OCI-LY1 (cell line): Measurements from ENCODE around the gene PHLDB3.

Source experiments
- H2AFZ ChIP-seq: fragments of 200-600 bp; sonication (generic), shearing (Covaris generic); 2 replicates; pipeline ENCODE4 v1.6.0; 2014; ENCODE audit warnings: antibody characterized with exemption, mild to moderate bottlenecking, low read length
- H3F3A ChIP-seq: fragments of 200-600 bp; sonication (generic), shearing (Covaris generic); 2 replicates; pipeline ENCODE4 v1.6.0; 2014; ENCODE audit warnings: mild to moderate bottlenecking, antibody characterized with exemption, low read length, moderate library complexity; ENCODE audit not compliant: insufficient read depth
- H3K27ac ChIP-seq: fragments of 200-600 bp; sonication (generic); 2 replicates; pipeline ENCODE4 v1.5.1; 2014; ENCODE audit warnings: low read length, mixed run types, mild to moderate bottlenecking, low read depth; ENCODE audit not compliant: poor library complexity, severe bottlenecking
- H3K27me3 ChIP-seq: fragments of 200-600 bp; sonication (generic); 2 replicates; pipeline ENCODE4 v1.6.0; 2014; ENCODE audit warnings: antibody characterized with exemption, mild to moderate bottlenecking, low read length, moderate library complexity; ENCODE audit not compliant: insufficient read depth
- H3K36me3 ChIP-seq: fragments of 200-600 bp; sonication (generic); 2 replicates; pipeline ENCODE4 v1.6.1; 2014; ENCODE audit warnings: mild to moderate bottlenecking, antibody characterized with exemption, low read length, moderate library complexity, mixed read lengths; ENCODE audit not compliant: insufficient read depth
- H3K4me1 ChIP-seq: fragments of 200-600 bp; sonication (generic); 2 replicates; pipeline ENCODE4 v1.5.1; 2014; ENCODE audit warnings: mild to moderate bottlenecking, low read length, moderate library complexity; ENCODE audit not compliant: insufficient read depth, severe bottlenecking
- H3K4me2 ChIP-seq: fragments of 200-600 bp; sonication (generic), shearing (Covaris generic); 2 replicates; pipeline ENCODE4 v1.6.1; 2014; ENCODE audit warnings: low read length
- H3K4me3 ChIP-seq: fragments of 200-600 bp; sonication (generic); 2 replicates; pipeline ENCODE4 v1.5.1; 2014; ENCODE audit warnings: low read length, low read depth, mild to moderate bottlenecking, mixed read lengths; ENCODE audit not compliant: poor library complexity, severe bottlenecking
- H3K79me2 ChIP-seq: fragments of 200-600 bp; shearing (Covaris generic); 2 replicates; pipeline ENCODE4 v1.6.1; 2016; ENCODE audit warnings: mixed run types, low read length, mixed read lengths; ENCODE audit not compliant: insufficient read depth
- H3K9ac ChIP-seq: fragments of 200-600 bp; sonication (generic), shearing (Covaris generic); 2 replicates; pipeline ENCODE4 v1.6.1; 2014; ENCODE audit warnings: mild to moderate bottlenecking, low read length, mixed read lengths
- H3K9me2 ChIP-seq: fragments of 200-600 bp; sonication (generic), shearing (Covaris generic); 2 replicates; pipeline ENCODE4 v1.6.1; 2014; ENCODE audit warnings: low read depth, mild to moderate bottlenecking, low read length, mixed read lengths
- H3K9me3 ChIP-seq: fragments of 200-600 bp; shearing (Covaris generic); 2 replicates; pipeline ENCODE4 v1.6.1; 2014; ENCODE audit warnings: low read length, mixed read lengths
- H4K20me1 ChIP-seq: fragments of 200-600 bp; sonication (generic), shearing (Covaris generic); 2 replicates; pipeline ENCODE4 v1.6.0; 2016; ENCODE audit warnings: mild to moderate bottlenecking, low read length; ENCODE audit not compliant: insufficient read depth
- CTCF ChIP-seq: fragments of 200-600 bp; sonication (generic), shearing (Covaris generic); IDR thresholded peaks from 2 replicates; pipeline ENCODE4 v1.5.1; 2017; ENCODE audit warnings: mild to moderate bottlenecking, antibody characterized with exemption, low read length, moderate library complexity, mixed read lengths
- EZH2 ChIP-seq: fragments of 200-600 bp; sonication (generic), shearing (Covaris generic); IDR thresholded peaks from 2 replicates; pipeline ENCODE4 v1.8.0; 2017; ENCODE audit warnings: borderline replicate concordance, mixed run types, mild to moderate bottlenecking, antibody characterized with exemption, low read length, moderate library complexity, mixed read lengths

Gene PHLDB3

GRCh38 chr19:43479226-43479625 is 25.3 kb downstream of the PHLDB3 start:
- TF ChIP-seq EZH2 (no peak), CTCF (no peak)
- H3K9ac ChIP-seq, result no peak overlapping the region

GRCh38 chr19:43478323-43478722 is 26.2 kb downstream of the PHLDB3 start:
- no peaks in the 10 kb centered on the region for H4K20me1 ChIP-seq
- no peaks in the 10 kb centered on the region for H3K79me2 ChIP-seq
- no peaks in the 10 kb centered on the region for H3K9me3 ChIP-seq
- no peak overlapping the region for H3K4me3 ChIP-seq
- H3K27me3 ChIP-seq, result no peaks in the 10 kb centered on the region
- no peaks in the 10 kb centered on the region for H3K36me3 ChIP-seq
- no peak for TF ChIP-seq EZH2
- TF ChIP-seq CTCF, result no peak
- H3K4me2 ChIP-seq, result no peak overlapping the region
- H3F3A ChIP-seq, result no peaks in the 10 kb centered on the region
- H3K27ac ChIP-seq, result no peak overlapping the region
- no peak overlapping the region for H2AFZ ChIP-seq
- no peaks in the 10 kb centered on the region for H3K4me1 ChIP-seq
- no peak overlapping the region for H3K9ac ChIP-seq
- no peaks in the 10 kb centered on the region for H3K9me2 ChIP-seq

More at GRCh38 chr19:43479226-43479625, 25.3 kb downstream of the PHLDB3 start:
- Histone ChIP-seq H3K27me3 (no peaks in the 10 kb centered on the region), H3K79me2 (no peaks in the 10 kb centered on the region), H3K9me2 (no peaks in the 10 kb centered on the region), H3K4me1 (no peaks in the 10 kb centered on the region), H3K36me3 (no peaks in the 10 kb centered on the region), H2AFZ (no peak overlapping the region), H3K9me3 (no peaks in the 10 kb centered on the region), H3K4me3 (no peak overlapping the region), H3K27ac (no peak overlapping the region), H3K4me2 (no peak overlapping the region), H3F3A (no peaks in the 10 kb centered on the region), H4K20me1 (no peaks in the 10 kb centered on the region)

GRCh38 chr19:43476606-43477005 is 27.9 kb downstream of the PHLDB3 start:
- Histone ChIP-seq H3K4me3 (no peak overlapping the region), H3K9me3 (no peaks in the 10 kb centered on the region), H3K9ac (no peak overlapping the region), H3K4me1 (no peaks in the 10 kb centered on the region), H2AFZ (no peak overlapping the region), H4K20me1 (no peaks in the 10 kb centered on the region), H3F3A (no peaks in the 10 kb centered on the region), H3K9me2 (no peaks in the 10 kb centered on the region), H3K36me3 (no peaks in the 10 kb centered on the region), H3K27ac (no peak overlapping the region), H3K79me2 (no peaks in the 10 kb centered on the region), H3K4me2 (no peak overlapping the region), H3K27me3 (no peaks in the 10 kb centered on the region)
- TF ChIP-seq CTCF (no peak), EZH2 (no peak)
